ENCODE data around the gene OGFOD3. TPM values are rescaled to one million over a fixed set of nuclear protein-coding genes. Genes with fewer than 3 reads are reported as not detected.

Gene OGFOD3
- total RNA-seq, 4 donors from 2014 or later: 7.7 to 39.9 (median 24.3) TPM

- no peak for TF ChIP-seq CTCF (IDR thresholded peaks at IDR 0.05; ENCODE audit: low read depth)
Measured at GRCh38 chr17:82449883-82450356, 31.5 kb upstream of the OGFOD3 start.

- TF ChIP-seq CTCF (IDR thresholded peaks at IDR 0.05; ENCODE audit: low read depth): no peak
Measured at GRCh38 chr17:82449131-82449882, 30.9 kb upstream of the OGFOD3 start.

- no peak for TF ChIP-seq CTCF (IDR thresholded peaks at IDR 0.05; ENCODE audit: low read depth)
Measured at GRCh38 chr17:82447876-82448275, 29.5 kb upstream of the OGFOD3 start.

GRCh38 chr17:82446649-82447048, 28.3 kb upstream of the OGFOD3 start:
- no peak for TF ChIP-seq CTCF (IDR thresholded peaks at IDR 0.05; ENCODE audit: low read depth)

- TF ChIP-seq CTCF (IDR thresholded peaks at IDR 0.05; ENCODE audit: low read depth): no peak
Measured at GRCh38 chr17:82446124-82446523, 27.7 kb upstream of the OGFOD3 start.

- TF ChIP-seq CTCF (IDR thresholded peaks at IDR 0.05; ENCODE audit: low read depth): no peak
Measured at GRCh38 chr17:82445542-82445941, 27.2 kb upstream of the OGFOD3 start.

GRCh38 chr17:82444941-82445521, 26.6 kb upstream of the OGFOD3 start:
- TF ChIP-seq CTCF (IDR thresholded peaks at IDR 0.05; ENCODE audit: low read depth): no peak

Measured in subcutaneous adipose tissue (tissue), 4 donors.